ENCODE measurements around the gene PDYN.

The PDYN gene

DNA sequence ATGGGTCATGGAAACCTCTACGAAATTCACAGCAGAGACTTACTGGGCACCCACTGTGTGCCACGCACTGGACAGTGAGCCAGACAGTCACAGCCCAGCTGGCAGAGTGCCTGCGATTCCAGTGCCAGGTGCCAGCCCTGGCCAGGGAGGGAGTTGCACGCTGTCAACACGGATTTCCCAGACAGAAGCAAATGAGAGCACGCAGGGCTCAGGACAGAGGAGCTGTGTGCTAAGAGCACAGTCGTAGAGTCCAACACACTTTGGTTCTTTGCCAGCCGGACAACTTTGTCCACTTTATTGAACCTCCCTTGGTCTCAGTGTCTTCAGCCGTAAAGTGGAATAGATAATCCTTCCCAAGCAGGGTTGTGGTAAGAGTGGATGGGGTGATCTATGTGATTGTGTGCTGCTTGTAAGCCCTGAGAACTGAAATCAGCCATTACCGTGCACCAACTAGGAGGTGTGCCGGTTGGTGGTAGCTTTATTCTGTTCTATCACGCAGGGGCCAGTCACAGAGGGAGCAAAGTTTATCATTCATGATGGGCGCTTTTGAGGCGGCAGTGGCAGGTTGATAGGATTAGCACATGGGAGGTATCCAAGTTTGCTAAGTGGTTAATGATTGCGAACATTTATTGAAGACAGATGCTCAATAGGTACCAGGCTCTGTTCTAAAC lies 58.0 kb downstream of the PDYN start:
- H3K9me3 Mint-ChIP-seq, result no peaks in the 10 kb centered on the region
- H3K4me3 Mint-ChIP-seq, result no peak overlapping the region
- H3K27me3 Mint-ChIP-seq, result peaks cover 5% of the 10 kb centered on the region
- H3K27ac Mint-ChIP-seq, result no peak overlapping the region
- no peaks in the 10 kb centered on the region for H3K4me1 Mint-ChIP-seq
- H3K36me3 Mint-ChIP-seq, result no peaks in the 10 kb centered on the region

DNA sequence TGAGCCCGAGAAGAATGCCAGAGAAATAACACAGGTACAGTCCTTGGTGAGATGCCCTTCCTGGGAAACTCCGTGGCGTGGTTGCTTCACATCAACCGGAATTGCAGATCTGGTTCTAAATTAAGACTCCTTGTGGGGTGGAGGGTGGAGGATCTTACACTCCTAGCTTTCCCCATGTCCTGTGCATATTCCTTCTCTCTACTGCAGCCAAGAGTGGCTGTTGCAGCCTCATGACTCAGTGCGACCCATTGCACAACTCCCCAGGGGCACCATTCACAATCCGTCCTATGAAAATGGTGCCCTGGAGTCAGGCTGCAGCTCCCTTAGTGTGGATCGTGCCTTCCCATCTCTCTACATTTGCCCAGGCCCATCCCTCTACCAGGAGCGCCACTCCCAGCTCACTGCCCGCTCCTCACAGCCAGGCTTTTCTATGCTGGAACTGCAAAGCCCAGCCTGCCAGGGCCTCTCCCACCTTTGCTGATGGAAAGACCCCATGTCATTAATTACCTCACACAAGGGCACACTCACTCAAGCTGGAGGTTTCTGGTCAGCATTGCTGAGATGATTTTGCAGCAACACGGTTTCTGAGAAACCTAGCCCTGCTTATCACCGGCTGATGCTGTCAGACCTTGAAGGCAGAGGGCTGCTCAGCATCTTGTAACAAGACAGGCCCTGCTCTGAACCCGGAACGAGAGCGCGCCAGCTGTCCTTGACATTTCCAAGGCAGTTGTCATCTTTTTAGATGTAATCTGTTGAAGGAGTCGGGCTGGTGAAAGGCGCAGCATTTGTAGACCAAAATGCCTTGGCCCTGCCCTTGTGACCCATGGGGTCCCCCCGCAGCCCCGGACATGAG lies 58.9 kb downstream of the PDYN start:
- H3K27ac Mint-ChIP-seq, result no peak overlapping the region
- H3K27me3 Mint-ChIP-seq, result peaks cover 5% of the 10 kb centered on the region
- no peak overlapping the region for H3K4me3 Mint-ChIP-seq
- no peaks in the 10 kb centered on the region for H3K9me3 Mint-ChIP-seq
- no peaks in the 10 kb centered on the region for H3K4me1 Mint-ChIP-seq
- H3K36me3 Mint-ChIP-seq, result no peaks in the 10 kb centered on the region

DNA sequence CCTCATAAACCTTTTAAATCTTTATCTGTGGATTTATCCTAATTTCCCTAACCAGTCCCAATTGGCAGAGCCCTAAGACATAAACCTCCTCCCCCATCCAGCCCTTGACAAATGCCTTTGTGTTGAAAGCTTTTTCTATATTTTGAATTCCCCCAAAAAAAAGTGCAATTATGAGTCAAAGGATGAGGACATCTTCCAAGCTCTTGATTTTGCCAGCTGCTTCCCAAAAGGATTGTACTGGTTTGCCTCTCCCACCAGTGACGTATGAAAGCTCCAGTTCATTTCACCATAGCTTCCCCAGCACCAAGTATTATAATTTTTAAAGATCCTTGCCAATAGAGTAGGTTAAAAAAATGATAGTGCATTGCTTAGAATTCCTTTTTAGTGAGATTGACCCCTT lies 59.7 kb downstream of the PDYN start:
- Mint-ChIP-seq H3K4me3 (no peak overlapping the region), H3K27ac (no peak overlapping the region), H3K4me1 (no peaks in the 10 kb centered on the region), H3K9me3 (no peaks in the 10 kb centered on the region), H3K36me3 (no peaks in the 10 kb centered on the region), H3K27me3 (peaks cover 9% of the 10 kb centered on the region)

DNA sequence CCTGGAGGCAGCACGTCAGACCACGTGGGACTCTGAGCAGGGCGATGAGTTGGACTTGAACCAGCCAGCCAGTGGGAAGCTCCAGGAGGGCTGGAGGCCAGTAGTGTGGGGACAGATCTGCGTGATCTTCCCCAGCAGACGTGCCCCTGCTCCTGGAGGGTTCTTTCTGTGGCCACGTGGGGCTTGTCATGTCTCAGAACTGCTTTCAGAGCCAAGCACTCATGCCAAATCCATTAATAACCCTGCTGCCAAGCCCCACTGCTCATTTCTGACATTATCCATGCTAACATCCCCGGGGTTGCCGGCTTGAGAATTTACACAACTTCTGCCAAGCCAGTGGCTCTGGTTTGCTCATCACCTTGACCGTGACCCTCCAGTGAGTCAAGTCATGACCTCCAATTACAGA lies 60.4 kb downstream of the PDYN start:
- Mint-ChIP-seq H3K4me3 (no peak overlapping the region), H3K27me3 (peaks cover 12% of the 10 kb centered on the region), H3K27ac (no peak overlapping the region), H3K9me3 (no peaks in the 10 kb centered on the region), H3K36me3 (no peaks in the 10 kb centered on the region), H3K4me1 (no peaks in the 10 kb centered on the region)

DNA sequence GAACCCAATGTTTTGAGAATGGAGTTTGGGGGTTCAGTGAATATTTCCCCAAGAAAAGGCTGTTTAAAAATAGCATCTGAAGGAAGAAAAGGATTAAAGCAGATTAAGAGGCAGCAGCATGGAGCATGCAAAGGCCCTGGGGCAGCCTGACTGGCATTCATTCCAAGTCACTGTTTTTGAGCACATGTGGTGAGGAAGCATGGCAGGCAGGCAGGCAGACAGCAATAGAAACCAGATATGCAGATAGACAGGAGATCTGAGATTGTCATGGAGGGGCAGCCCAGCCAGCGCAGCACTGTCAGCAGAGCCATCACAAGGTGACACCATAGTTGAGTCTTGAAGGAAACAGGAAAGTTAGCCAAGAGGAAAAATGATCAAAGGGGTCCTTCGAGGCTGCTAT lies 60.9 kb downstream of the PDYN start:
- H3K4me1 Mint-ChIP-seq, result no peaks in the 10 kb centered on the region
- no peak overlapping the region for H3K4me3 Mint-ChIP-seq
- no peak overlapping the region for H3K27ac Mint-ChIP-seq
- no peaks in the 10 kb centered on the region for H3K9me3 Mint-ChIP-seq
- peaks cover 17% of the 10 kb centered on the region for H3K27me3 Mint-ChIP-seq
- H3K36me3 Mint-ChIP-seq, result no peaks in the 10 kb centered on the region

DNA sequence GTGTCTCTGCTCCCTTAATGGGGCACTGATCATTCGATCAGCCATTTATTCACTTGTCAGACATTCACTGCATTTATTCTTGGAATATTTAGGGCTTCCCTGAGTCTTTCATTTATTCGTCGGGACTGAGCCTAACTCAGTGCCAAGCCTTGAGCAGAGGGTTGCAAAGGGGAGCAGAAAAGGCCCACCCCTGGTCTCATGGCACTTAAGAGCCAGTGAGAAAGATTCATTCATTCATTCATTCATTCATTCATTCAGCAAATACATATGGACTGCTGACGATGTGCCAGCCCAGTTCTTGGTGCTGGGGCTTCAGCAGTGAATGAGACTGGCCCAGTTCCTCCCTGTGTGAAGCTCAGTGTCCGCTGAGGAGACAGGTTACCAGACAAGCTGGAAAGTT lies 62.0 kb downstream of the PDYN start:
- H3K4me1 Mint-ChIP-seq, result no peaks in the 10 kb centered on the region
- peaks cover 19% of the 10 kb centered on the region for H3K27me3 Mint-ChIP-seq
- no peak overlapping the region for H3K4me3 Mint-ChIP-seq
- no peaks in the 10 kb centered on the region for H3K9me3 Mint-ChIP-seq
- H3K36me3 Mint-ChIP-seq, result no peaks in the 10 kb centered on the region
- H3K27ac Mint-ChIP-seq, result no peak overlapping the region

DNA sequence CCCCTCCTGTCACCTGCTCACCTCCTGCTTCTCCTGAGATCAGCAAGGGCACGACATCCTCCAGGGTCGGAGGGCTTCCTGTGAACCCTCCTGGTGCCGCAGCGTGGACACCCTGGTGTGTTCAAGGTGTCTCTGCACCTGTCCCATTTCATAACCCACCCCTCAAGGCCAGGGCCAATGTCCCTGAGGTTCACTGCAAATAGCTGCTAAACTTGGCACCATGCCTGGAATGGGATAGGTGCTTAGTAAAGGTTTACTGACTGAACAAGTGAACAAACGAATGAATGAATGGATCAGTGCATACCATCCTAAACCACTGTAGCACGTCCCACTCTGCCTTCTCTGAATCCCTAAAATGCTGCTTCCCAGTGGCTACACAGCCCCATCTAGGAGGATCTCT lies 63.7 kb downstream of the PDYN start:
- no peaks in the 10 kb centered on the region for H3K4me1 Mint-ChIP-seq
- no peaks in the 10 kb centered on the region for H3K9me3 Mint-ChIP-seq
- H3K4me3 Mint-ChIP-seq, result no peak overlapping the region
- no peak overlapping the region for H3K27ac Mint-ChIP-seq
- H3K27me3 Mint-ChIP-seq, result peaks cover 13% of the 10 kb centered on the region
- no peaks in the 10 kb centered on the region for H3K36me3 Mint-ChIP-seq

DNA sequence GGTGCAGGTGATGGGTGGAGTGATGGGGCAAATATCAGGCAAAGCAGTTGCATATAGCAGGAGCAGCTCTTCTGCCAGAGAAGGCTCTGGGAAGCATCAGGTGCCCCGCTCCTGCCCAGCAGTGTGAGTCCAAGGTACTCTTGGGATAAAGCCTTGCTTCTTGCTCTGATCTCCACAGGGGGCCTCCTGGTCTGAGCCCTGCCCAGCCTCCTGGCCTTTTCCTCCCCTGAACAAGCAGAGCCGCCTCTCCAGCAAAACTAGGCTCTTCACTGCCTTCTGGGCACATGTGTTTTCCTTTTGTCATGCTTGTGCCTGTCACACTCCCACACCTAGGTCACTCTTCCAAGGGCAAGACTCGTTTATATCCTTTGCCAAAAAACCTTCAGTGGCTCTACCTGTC lies 64.4 kb downstream of the PDYN start:
- H3K4me3 Mint-ChIP-seq, result no peak overlapping the region
- H3K9me3 Mint-ChIP-seq, result no peaks in the 10 kb centered on the region
- H3K4me1 Mint-ChIP-seq, result no peaks in the 10 kb centered on the region
- no peak overlapping the region for H3K27ac Mint-ChIP-seq
- H3K27me3 Mint-ChIP-seq, result peaks cover 15% of the 10 kb centered on the region
- H3K36me3 Mint-ChIP-seq, result no peaks in the 10 kb centered on the region

DNA sequence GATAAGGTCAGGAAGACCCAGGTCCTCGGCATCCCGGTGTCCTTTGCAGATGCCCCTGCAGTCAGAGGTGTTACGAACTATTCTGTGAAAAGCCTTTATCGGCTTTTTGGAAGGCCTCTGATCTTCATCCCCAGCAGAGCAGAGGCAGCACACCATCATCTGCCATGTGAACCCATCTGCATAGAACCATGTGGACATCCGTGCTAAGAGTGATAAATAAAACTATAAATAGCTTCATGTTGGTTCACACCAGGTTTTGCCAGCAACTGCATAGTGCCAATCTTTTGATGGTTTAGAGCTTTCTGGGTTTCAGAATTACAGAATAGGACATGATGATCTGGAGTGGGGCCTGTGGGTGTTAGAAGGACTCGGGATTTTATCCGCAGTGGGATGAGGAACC lies 65.1 kb downstream of the PDYN start:
- Mint-ChIP-seq H3K4me3 (no peak overlapping the region), H3K27me3 (peaks cover 16% of the 10 kb centered on the region), H3K27ac (no peak overlapping the region), H3K9me3 (no peaks in the 10 kb centered on the region), H3K36me3 (no peaks in the 10 kb centered on the region), H3K4me1 (no peaks in the 10 kb centered on the region)
